ENCODE measurements around the gene SNX25. TPM values are rescaled to one million over a fixed set of nuclear protein-coding genes. Genes with fewer than 3 reads are reported as not detected.
"Not testable (repeated sequence)": the region's sequence is repeated elsewhere in the genome, so short reads cannot be mapped to it uniquely, and the experiment has no call there.

SNX25 gene
- polyA plus RNA-seq, 1 donor from 2014 or later: 6.4 TPM

DNA sequence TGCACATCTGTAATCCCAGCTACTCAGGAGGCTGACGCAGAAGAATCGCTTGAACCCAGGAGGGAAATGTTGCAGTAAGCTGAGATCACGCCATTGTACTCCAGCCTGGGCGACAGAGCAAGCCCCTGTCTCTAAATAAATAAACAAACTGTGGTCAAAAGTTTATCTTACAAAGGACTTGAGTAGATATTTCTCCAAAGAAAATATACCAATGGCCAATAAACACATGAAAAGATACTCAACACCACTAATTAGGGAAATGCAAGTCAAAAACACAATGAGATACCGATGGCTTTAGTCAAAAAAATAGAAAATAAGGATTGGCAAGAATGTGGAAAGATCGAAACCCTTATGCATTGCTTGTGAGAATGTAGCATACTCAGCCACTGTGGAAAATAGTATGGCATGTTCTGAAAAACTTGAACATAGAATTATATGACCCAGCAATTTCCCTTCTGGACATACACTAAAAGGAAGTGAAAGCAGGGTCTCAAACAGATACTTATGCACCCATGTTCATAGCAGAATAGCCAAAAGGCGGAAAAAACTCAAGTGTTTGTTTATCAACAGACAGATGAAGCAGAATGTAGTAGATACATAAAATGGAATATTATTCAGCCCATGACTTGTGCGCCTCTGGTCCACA lies 3.6 kb upstream of the SNX25 start:
- Histone ChIP-seq H3K9ac (ENCODE audit: low read length) (no peak overlapping the region), H3K36me3 (ENCODE audit: insufficient read depth, low read length) (no peaks in the 10 kb centered on the region), H3K27me3 (ENCODE audit: insufficient read depth, low read depth, low read length) (no peaks in the 10 kb centered on the region), H3K9me2 (ENCODE audit: insufficient read depth, low read length) (no peaks in the 10 kb centered on the region), H2AFZ (ENCODE audit: low read depth, low read length) (no peak overlapping the region), H3K27ac (ENCODE audit: low read length) (no peak overlapping the region), H3K79me2 (replicated peaks; ENCODE audit: insufficient read depth, low read length) (no peaks in the 10 kb centered on the region), H3K9me3 (ENCODE audit: low read length) (no peaks in the 10 kb centered on the region), H4K20me1 (ENCODE audit: insufficient read depth) (no peaks in the 10 kb centered on the region), H3K4me3 (ENCODE audit: low read length) (no peak overlapping the region), H3K4me2 (ENCODE audit: low read length) (no peak overlapping the region), H3F3A (ENCODE audit: insufficient read depth, low read length, poor library complexity, severe bottlenecking) (peaks cover 6% of the 10 kb centered on the region)
- TF ChIP-seq RAD21 (conservative IDR thresholded peaks at IDR 0.05): no peak
- TF ChIP-seq REST (IDR thresholded peaks at IDR 0.05; ENCODE audit: borderline replicate concordance): no peak
- TF ChIP-seq POLR2AphosphoS5 (IDR thresholded peaks at IDR 0.05): no peak
- no peak for TF ChIP-seq MXI1 (conservative IDR thresholded peaks at IDR 0.05; ENCODE audit: poor library complexity, severe bottlenecking)
- no peak for TF ChIP-seq EP300 (conservative IDR thresholded peaks at IDR 0.05; ENCODE audit: poor library complexity, severe bottlenecking)
- TF ChIP-seq EZH2 (IDR thresholded peaks at IDR 0.05; ENCODE audit: borderline replicate concordance, insufficient read depth, low read length, poor library complexity, severe bottlenecking): no peak
- TF ChIP-seq TAF1 (IDR thresholded peaks at IDR 0.05; ENCODE audit: low read depth): no peak
- TF ChIP-seq CTCF (IDR thresholded peaks at IDR 0.05; ENCODE audit: poor library complexity, severe bottlenecking): no peak
- TF ChIP-seq SMC3 (conservative IDR thresholded peaks at IDR 0.05; ENCODE audit: poor library complexity): no peak

DNA sequence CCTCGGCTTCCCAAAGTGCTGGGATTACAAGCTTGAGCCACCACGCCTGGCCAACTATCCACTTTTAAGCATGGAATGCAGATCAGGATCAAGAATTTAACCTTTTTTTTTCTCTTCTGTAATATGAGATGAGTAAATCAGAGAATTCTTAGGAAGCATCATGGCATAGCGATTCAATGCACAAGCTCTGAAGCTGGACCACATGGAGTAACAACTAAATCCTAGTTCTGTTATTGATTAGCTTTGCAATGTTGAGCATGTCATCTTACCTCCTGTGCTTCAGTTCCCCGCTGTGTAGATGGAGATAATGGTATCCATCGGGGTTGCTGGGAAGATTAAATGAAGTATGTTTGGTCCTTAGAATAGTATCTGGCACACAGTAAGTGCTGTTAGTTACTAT lies 1.9 kb upstream of the SNX25 start:
- H3K9me2 ChIP-seq (ENCODE audit: insufficient read depth, low read length): no peaks in the 10 kb centered on the region
- TF ChIP-seq RAD21 (conservative IDR thresholded peaks at IDR 0.05) (no peak), REST (IDR thresholded peaks at IDR 0.05; ENCODE audit: borderline replicate concordance) (no peak), MXI1 (conservative IDR thresholded peaks at IDR 0.05; ENCODE audit: poor library complexity, severe bottlenecking) (no peak), SMC3 (conservative IDR thresholded peaks at IDR 0.05; ENCODE audit: poor library complexity) (no peak), EZH2 (IDR thresholded peaks at IDR 0.05; ENCODE audit: borderline replicate concordance, insufficient read depth, low read length, poor library complexity, severe bottlenecking) (no peak), CTCF (IDR thresholded peaks at IDR 0.05; ENCODE audit: poor library complexity, severe bottlenecking) (no peak), POLR2AphosphoS5 (IDR thresholded peaks at IDR 0.05) (no peak), EP300 (conservative IDR thresholded peaks at IDR 0.05; ENCODE audit: poor library complexity, severe bottlenecking) (no peak), TAF1 (IDR thresholded peaks at IDR 0.05; ENCODE audit: low read depth) (no peak)
- H3K27ac ChIP-seq (ENCODE audit: low read length): no peak overlapping the region
- no peaks in the 10 kb centered on the region for H3K27me3 ChIP-seq (ENCODE audit: insufficient read depth, low read depth, low read length)
- no peak overlapping the region for H3K9ac ChIP-seq (ENCODE audit: low read length)
- H3K79me2 ChIP-seq (replicated peaks; ENCODE audit: insufficient read depth, low read length): peaks cover under 1% of the 10 kb centered on the region
- H3K4me3 ChIP-seq (ENCODE audit: low read length): no peak overlapping the region
- peaks cover 6% of the 10 kb centered on the region for H3F3A ChIP-seq (ENCODE audit: insufficient read depth, low read length, poor library complexity, severe bottlenecking)
- no peaks in the 10 kb centered on the region for H4K20me1 ChIP-seq (ENCODE audit: insufficient read depth)
- H3K36me3 ChIP-seq (ENCODE audit: insufficient read depth, low read length): no peaks in the 10 kb centered on the region
- H2AFZ ChIP-seq (ENCODE audit: low read depth, low read length): no peak overlapping the region
- H3K9me3 ChIP-seq (ENCODE audit: low read length): no peaks in the 10 kb centered on the region
- no peak overlapping the region for H3K4me2 ChIP-seq (ENCODE audit: low read length)

GRCh38 chr4:185209852-185210101 lies 379 bp downstream of the SNX25 start:
- not testable (repeated sequence) for H4K20me1 ChIP-seq (ENCODE audit: insufficient read depth); H3F3A ChIP-seq (ENCODE audit: insufficient read depth, low read length, poor library complexity, severe bottlenecking); H2AFZ ChIP-seq (ENCODE audit: low read depth, low read length); H3K9me3 ChIP-seq (ENCODE audit: low read length); H3K4me2 ChIP-seq (ENCODE audit: low read length); H3K27me3 ChIP-seq (ENCODE audit: insufficient read depth, low read depth, low read length); H3K36me3 ChIP-seq (ENCODE audit: insufficient read depth, low read length); H3K9me2 ChIP-seq (ENCODE audit: insufficient read depth, low read length); H3K27ac ChIP-seq (ENCODE audit: low read length); H3K79me2 ChIP-seq (replicated peaks; ENCODE audit: insufficient read depth, low read length)
- Histone ChIP-seq H3K9ac (ENCODE audit: low read length) (peak overlapping the region; percentile 56), H3K4me3 (ENCODE audit: low read length) (peak overlapping the region; percentile 86)

Data from neural cell (in vitro differentiated cells).